ENCODE measurements around the gene ITGB8.

Gene ITGB8

DNA sequence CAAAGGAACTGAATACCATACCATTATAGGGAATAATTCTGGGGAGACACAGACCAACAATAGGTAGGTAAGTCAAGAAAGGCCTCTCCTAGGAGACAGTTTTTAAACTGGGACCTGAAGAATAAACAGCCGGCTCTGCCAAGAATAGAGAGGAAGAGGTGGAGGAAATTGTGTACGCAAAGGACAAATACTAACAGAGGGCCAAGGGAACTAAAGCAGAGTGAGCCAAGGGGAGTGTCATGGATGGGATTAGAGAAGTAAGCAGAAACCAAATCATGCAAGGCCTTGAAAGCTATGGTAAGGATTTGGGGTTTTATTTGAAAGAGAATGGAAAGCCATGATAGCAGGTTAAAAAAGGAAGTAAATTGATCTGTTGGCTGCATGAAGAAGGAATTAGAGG is 18.1 kb upstream of the ITGB8 start (continued):
- TF ChIP-seq, protein P1, sequence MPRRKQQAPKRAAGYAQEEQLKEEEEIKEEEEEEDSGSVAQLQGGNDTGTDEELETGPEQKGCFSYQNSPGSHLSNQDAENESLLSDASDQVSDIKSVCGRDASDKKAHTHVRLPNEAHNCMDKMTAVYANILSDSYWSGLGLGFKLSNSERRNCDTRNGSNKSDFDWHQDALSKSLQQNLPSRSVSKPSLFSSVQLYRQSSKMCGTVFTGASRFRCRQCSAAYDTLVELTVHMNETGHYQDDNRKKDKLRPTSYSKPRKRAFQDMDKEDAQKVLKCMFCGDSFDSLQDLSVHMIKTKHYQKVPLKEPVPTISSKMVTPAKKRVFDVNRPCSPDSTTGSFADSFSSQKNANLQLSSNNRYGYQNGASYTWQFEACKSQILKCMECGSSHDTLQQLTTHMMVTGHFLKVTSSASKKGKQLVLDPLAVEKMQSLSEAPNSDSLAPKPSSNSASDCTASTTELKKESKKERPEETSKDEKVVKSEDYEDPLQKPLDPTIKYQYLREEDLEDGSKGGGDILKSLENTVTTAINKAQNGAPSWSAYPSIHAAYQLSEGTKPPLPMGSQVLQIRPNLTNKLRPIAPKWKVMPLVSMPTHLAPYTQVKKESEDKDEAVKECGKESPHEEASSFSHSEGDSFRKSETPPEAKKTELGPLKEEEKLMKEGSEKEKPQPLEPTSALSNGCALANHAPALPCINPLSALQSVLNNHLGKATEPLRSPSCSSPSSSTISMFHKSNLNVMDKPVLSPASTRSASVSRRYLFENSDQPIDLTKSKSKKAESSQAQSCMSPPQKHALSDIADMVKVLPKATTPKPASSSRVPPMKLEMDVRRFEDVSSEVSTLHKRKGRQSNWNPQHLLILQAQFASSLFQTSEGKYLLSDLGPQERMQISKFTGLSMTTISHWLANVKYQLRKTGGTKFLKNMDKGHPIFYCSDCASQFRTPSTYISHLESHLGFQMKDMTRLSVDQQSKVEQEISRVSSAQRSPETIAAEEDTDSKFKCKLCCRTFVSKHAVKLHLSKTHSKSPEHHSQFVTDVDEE (CRISPR knock-in tag; IDR thresholded peaks at IDR 0.05), result no peak
- TF ChIP-seq, protein P2, sequence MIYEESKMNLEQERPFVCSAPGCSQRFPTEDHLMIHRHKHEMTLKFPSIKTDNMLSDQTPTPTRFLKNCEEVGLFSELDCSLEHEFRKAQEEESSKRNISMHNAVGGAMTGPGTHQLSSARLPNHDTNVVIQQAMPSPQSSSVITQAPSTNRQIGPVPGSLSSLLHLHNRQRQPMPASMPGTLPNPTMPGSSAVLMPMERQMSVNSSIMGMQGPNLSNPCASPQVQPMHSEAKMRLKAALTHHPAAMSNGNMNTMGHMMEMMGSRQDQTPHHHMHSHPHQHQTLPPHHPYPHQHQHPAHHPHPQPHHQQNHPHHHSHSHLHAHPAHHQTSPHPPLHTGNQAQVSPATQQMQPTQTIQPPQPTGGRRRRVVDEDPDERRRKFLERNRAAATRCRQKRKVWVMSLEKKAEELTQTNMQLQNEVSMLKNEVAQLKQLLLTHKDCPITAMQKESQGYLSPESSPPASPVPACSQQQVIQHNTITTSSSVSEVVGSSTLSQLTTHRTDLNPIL (CRISPR knock-in tag; IDR thresholded peaks at IDR 0.05; ENCODE audit: low read depth), result no peak
- TF ChIP-seq OSR1 (CRISPR knock-in tag; IDR thresholded peaks at IDR 0.05) (no peak), PPARA (CRISPR knock-in tag; IDR thresholded peaks at IDR 0.05; ENCODE audit: borderline replicate concordance) (no peak)
- TF ChIP-seq, protein P3, sequence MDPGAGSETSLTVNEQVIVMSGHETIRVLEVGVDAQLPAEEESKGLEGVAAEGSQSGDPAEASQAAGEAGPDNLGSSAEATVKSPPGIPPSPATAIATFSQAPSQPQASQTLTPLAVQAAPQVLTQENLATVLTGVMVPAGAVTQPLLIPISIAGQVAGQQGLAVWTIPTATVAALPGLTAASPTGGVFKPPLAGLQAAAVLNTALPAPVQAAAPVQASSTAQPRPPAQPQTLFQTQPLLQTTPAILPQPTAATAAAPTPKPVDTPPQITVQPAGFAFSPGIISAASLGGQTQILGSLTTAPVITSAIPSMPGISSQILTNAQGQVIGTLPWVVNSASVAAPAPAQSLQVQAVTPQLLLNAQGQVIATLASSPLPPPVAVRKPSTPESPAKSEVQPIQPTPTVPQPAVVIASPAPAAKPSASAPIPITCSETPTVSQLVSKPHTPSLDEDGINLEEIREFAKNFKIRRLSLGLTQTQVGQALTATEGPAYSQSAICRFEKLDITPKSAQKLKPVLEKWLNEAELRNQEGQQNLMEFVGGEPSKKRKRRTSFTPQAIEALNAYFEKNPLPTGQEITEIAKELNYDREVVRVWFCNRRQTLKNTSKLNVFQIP (CRISPR knock-in tag; IDR thresholded peaks at IDR 0.05; ENCODE audit: borderline replicate concordance, low read depth), result no peak

DNA sequence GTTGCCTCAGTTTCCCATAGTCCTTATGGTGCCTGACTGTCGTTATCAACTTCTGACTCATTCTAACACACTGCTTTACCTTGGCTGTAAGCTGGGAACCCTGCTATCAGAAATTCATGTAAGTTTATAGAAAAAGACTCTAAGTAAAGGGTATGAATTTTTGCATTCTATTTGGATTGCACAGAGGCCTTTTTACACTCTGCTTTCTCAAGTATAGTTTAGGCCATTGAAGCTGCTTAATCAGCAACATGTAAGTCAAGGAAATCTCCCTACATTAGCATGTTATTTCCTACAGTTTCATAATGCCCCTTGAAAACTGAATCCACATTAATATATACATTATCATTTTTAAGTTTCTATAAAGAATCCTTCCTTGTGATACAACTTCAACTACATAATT is 17.1 kb upstream of the ITGB8 start:
- TF ChIP-seq, protein P4, sequence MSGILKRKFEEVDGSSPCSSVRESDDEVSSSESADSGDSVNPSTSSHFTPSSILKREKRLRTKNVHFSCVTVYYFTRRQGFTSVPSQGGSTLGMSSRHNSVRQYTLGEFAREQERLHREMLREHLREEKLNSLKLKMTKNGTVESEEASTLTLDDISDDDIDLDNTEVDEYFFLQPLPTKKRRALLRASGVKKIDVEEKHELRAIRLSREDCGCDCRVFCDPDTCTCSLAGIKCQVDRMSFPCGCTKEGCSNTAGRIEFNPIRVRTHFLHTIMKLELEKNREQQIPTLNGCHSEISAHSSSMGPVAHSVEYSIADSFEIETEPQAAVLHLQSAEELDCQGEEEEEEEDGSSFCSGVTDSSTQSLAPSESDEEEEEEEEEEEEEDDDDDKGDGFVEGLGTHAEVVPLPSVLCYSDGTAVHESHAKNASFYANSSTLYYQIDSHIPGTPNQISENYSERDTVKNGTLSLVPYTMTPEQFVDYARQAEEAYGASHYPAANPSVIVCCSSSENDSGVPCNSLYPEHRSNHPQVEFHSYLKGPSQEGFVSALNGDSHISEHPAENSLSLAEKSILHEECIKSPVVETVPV (CRISPR knock-in tag; IDR thresholded peaks at IDR 0.05), result no peak
- no peak for TF ChIP-seq SNAI2 (CRISPR knock-in tag; IDR thresholded peaks at IDR 0.05)
- TF ChIP-seq ARNTL (CRISPR knock-in tag; IDR thresholded peaks at IDR 0.05; ENCODE audit: borderline replicate concordance, low read depth), result no peak
- TF ChIP-seq ZC3H10 (CRISPR knock-in tag; IDR thresholded peaks at IDR 0.05), result no peak
- TF ChIP-seq, protein P3 (CRISPR knock-in tag; IDR thresholded peaks at IDR 0.05; ENCODE audit: borderline replicate concordance, low read depth), result no peak
- TF ChIP-seq, protein P2 (CRISPR knock-in tag; IDR thresholded peaks at IDR 0.05; ENCODE audit: low read depth), result no peak
- no peak for TF ChIP-seq ESRRG (CRISPR knock-in tag; IDR thresholded peaks at IDR 0.05)
- TF ChIP-seq ZNF565 (CRISPR knock-in tag; conservative IDR thresholded peaks at IDR 0.05; ENCODE audit: low read depth), result no peak
- no peak for TF ChIP-seq TCF4 (CRISPR knock-in tag; IDR thresholded peaks at IDR 0.05; ENCODE audit: borderline replicate concordance)
- no peak for TF ChIP-seq RARB (CRISPR knock-in tag; IDR thresholded peaks at IDR 0.05)

DNA sequence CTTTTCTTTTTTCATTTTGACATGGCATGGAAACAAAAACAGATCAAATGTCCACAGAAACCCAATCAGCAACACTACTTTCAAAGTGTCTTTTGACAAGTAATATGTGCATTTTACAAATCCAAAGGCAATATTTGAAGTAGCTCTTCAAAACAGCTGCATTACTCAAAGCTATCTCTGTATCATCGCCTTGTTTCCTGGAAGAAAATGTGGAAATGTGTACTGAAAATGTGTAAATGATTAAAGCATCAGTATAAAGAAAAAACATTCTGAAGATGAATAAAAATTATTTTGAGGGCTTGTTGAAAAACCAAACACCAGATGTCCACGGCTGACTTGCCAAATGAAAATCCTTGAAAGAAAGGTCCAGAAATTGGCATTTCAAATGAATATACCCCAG is 16.5 kb upstream of the ITGB8 start:
- no peak for ATAC-seq
- TF ChIP-seq TCF4 (CRISPR knock-in tag; IDR thresholded peaks at IDR 0.05; ENCODE audit: borderline replicate concordance) (no peak), ARNTL (CRISPR knock-in tag; IDR thresholded peaks at IDR 0.05; ENCODE audit: borderline replicate concordance, low read depth) (no peak), TOX (CRISPR knock-in tag; IDR thresholded peaks at IDR 0.05; ENCODE audit: borderline replicate concordance) (no peak), ZNF8 (CRISPR knock-in tag; IDR thresholded peaks at IDR 0.05) (no peak), BACH2 (CRISPR knock-in tag; IDR thresholded peaks at IDR 0.05; ENCODE audit: borderline replicate concordance) (no peak), ZNF565 (CRISPR knock-in tag; conservative IDR thresholded peaks at IDR 0.05; ENCODE audit: low read depth) (no peak), CSDC2 (CRISPR knock-in tag; IDR thresholded peaks at IDR 0.05) (no peak), ESRRG (CRISPR knock-in tag; IDR thresholded peaks at IDR 0.05) (no peak), SNAI2 (CRISPR knock-in tag; IDR thresholded peaks at IDR 0.05) (no peak)
- TF ChIP-seq, protein P3 (CRISPR knock-in tag; IDR thresholded peaks at IDR 0.05; ENCODE audit: borderline replicate concordance, low read depth), result no peak
- TF ChIP-seq, protein P1 (CRISPR knock-in tag; IDR thresholded peaks at IDR 0.05), result no peak
- TF ChIP-seq, protein P2 (CRISPR knock-in tag; IDR thresholded peaks at IDR 0.05; ENCODE audit: low read depth), result no peak
- TF ChIP-seq, protein P4 (CRISPR knock-in tag; IDR thresholded peaks at IDR 0.05), result no peak

More for the DNA sequence above, 17.1 kb upstream of the ITGB8 start:
- ATAC-seq, result no peak
